Colonic mucosa (tissue), 4 donors: ENCODE results near the gene DNAJC30. TPM values are rescaled to one million over a fixed set of nuclear protein-coding genes. Genes with fewer than 3 reads are reported as not detected.

Experiments used
- DNase-seq: peaks from one replicate; pipeline ENCODE4 v3.0.0-alpha.2; 2020
- H3K27ac ChIP-seq: fragments of 200-600 bp; one replicate; pipeline ENCODE4 v1.8.0; 2021
- H3K27me3 ChIP-seq: fragments of 200-600 bp; one replicate; pipeline ENCODE4 v1.8.0; 2021
- H3K36me3 ChIP-seq: fragments of 200-600 bp; one replicate; pipeline ENCODE4 v1.8.0; 2021
- H3K4me1 ChIP-seq: fragments of 200-600 bp; one replicate; pipeline ENCODE4 v1.8.0; 2021; ENCODE audit warnings: mild to moderate bottlenecking
- H3K4me3 ChIP-seq: fragments of 200-600 bp; one replicate; pipeline ENCODE4 v1.8.0; 2021
- H3K9ac ChIP-seq, 2 donors: one replicate each; pipeline ENCODE4 v1.7.0; 2013; ENCODE audit warnings: control low read depth in 2 of 2, low read depth in 2 of 2, low read length in 2 of 2
- H3K9me3 ChIP-seq: fragments of 200-600 bp; one replicate; pipeline ENCODE4 v1.8.0; 2021
- CTCF ChIP-seq: fragments of 200-600 bp; IDR thresholded peaks from one replicate; pipeline ENCODE4 v1.8.0; 2022; ENCODE audit warnings: antibody characterized with exemption, mild to moderate bottlenecking
- intact Hi-C: fragments of 100-400 bp; cut with DNase I; formaldehyde crosslinking; loops from one replicate; pipeline ENCODE4 v1.14.1; 2022
- total RNA-seq, 2 donors: library from RNA; stranded (reverse); fragmentation: NEBNext Ultra II Directional in 1 of 2; extraction: Animal tissue kit (Norgen Biotek cat#: 25700) in 1 of 2; gene quantifications; one replicate each; pipeline ENCODE4 v1.2.1, GENCODE V29; 2021
- donor health status: healthy.
- donor health status: DM: no; HTN: no; CAD: no.
- donor health status: DM: no; HTN: no; CAD: no.

Gene DNAJC30
- total RNA-seq, 2 donors from 2014 or later: 9.7 to 15.1 TPM

- Histone ChIP-seq H3K36me3 (no peaks in the 10 kb centered on the region), H3K27me3 (no peaks in the 10 kb centered on the region), H3K27ac (no peak overlapping the region), H3K9ac (peak overlapping the region in 1 of 2 donors; percentile 23), H3K4me3 (no peak overlapping the region), H3K4me1 (no peaks in the 10 kb centered on the region), H3K9me3 (no peaks in the 10 kb centered on the region)
- no peak for TF ChIP-seq CTCF
- DNase-seq: peak; percentile 94
- intact Hi-C loops: no loop called here
Observed at GRCh38 chr7:73707045-73707631, 23.9 kb upstream of the DNAJC30 start.

GRCh38 chr7:73706126-73707044 is 23.1 kb upstream of the DNAJC30 start:
- Histone ChIP-seq H3K36me3 (no peaks in the 10 kb centered on the region), H3K4me3 (no peak overlapping the region), H3K9ac (peak overlapping the region; percentile 9 to 23), H3K27ac (no peak overlapping the region), H3K4me1 (no peaks in the 10 kb centered on the region), H3K9me3 (no peaks in the 10 kb centered on the region), H3K27me3 (no peaks in the 10 kb centered on the region)
- DNase-seq: no peak
- no peak for TF ChIP-seq CTCF
- intact Hi-C loops: no loop called here

- DNase-seq: no peak
- TF ChIP-seq CTCF: no peak
- H3K36me3 ChIP-seq: no peaks in the 10 kb centered on the region
- no peak overlapping the region for H3K4me3 ChIP-seq
- intact Hi-C loops: no loop called here
- H3K27me3 ChIP-seq: no peaks in the 10 kb centered on the region
- peak overlapping the region in 1 of 2 donors; percentile 9 for H3K9ac ChIP-seq
- no peaks in the 10 kb centered on the region for H3K9me3 ChIP-seq
- H3K27ac ChIP-seq: no peak overlapping the region
- no peaks in the 10 kb centered on the region for H3K4me1 ChIP-seq
Observed at GRCh38 chr7:73705551-73705920, 22.3 kb upstream of the DNAJC30 start.

- no peaks in the 10 kb centered on the region for H3K9me3 ChIP-seq
- no peak overlapping the region for H3K4me3 ChIP-seq
- intact Hi-C loops: no loop called here
- no peak for DNase-seq
- no peaks in the 10 kb centered on the region for H3K4me1 ChIP-seq
- peak overlapping the region in 1 of 2 donors; percentile 51 for H3K9ac ChIP-seq
- TF ChIP-seq CTCF: no peak
- no peaks in the 10 kb centered on the region for H3K36me3 ChIP-seq
- H3K27ac ChIP-seq: no peak overlapping the region
- no peaks in the 10 kb centered on the region for H3K27me3 ChIP-seq
Observed at GRCh38 chr7:73704640-73705550, 21.6 kb upstream of the DNAJC30 start.
